Stimulated activated CD4-positive, alpha-beta T cell treated with anti-CD3 and anti-CD28 coated beads, Interleukin-2, amount 100 ng/mL, for 24 hours (primary cell): ENCODE measurements around the gene SLC25A25.

Source experiments
- DNase-seq, 2 donors: peaks; one replicate each; pipeline ENCODE4 v3.0.0-alpha.2; 2020

Gene SLC25A25

DNA sequence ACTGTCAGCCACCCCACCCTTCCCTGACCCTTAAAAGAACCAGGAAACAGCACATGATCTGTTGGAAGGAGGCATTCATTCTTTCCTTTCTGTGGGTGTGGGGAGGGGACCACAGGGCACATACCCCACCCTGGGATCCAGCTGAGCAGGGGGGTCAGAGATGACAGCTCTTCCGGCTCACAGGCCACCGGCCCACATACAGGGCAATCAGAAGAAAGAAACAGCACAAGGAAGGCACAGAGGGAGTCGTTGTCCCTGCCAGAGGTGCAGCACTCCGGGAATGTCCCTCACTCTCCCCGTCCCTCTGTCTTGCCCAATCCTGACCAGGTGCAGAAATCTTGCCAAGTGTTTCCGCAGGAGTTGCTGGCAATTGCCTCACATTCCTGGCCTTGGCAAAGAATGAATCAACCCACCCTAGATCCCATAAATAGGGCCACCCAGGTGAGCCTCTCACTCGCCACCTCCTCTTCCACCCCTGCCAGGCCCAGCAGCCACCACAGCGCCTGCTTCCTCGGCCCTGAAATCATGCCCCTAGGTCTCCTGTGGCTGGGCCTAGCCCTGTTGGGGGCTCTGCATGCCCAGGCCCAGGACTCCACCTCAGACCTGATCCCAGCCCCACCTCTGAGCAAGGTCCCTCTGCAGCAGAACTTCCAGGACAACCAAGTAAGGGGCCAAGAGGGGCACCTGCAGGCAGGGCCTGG lies 81.1 kb downstream of the SLC25A25 start, which contains the start of gene LCN2:
Gene LCN2, plus strand, starts transcription at position 453 of the 701 bp plus-strand sequence. Its CDS starts 73 bp downstream, at position 526.
- no peak for DNase-seq

DNA sequence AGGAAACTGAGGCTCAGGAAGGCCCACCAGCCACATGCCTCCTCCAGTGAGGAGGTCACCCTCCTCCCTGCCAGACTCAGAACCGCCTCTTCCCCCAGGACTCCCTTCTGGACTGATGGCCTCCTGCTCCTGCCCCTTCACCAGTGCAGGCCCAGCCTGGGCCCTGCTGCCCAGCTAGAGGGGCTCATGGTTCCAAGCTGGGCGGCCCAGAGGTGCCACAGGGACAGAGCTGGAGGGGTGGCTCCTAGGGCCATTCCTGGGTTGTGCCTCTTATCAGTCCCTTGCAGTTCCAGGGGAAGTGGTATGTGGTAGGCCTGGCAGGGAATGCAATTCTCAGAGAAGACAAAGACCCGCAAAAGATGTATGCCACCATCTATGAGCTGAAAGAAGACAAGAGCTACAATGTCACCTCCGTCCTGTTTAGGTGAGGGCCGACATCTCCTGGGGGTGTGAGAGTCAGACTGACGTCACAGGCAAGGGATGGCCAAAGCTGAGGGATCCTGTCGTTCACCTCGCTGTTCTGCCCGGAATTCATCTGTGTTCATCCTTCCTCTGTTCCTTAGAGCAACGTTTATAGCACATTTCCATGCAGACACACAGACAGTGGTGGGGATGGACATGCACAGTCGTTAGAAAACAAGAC lies 82.0 kb downstream of the SLC25A25 start:
- no peak for DNase-seq

- no peak for DNase-seq
Measured at GRCh38 chr9:128150594-128151308, 82.7 kb downstream of the SLC25A25 start.

- DNase-seq = no peak
Measured at GRCh38 chr9:128151309-128152132, 83.5 kb downstream of the SLC25A25 start.

- no peak for DNase-seq
Measured at GRCh38 chr9:128152133-128153059, 84.4 kb downstream of the SLC25A25 start.

- DNase-seq = no peak
Measured at GRCh38 chr9:128153060-128153946, 85.3 kb downstream of the SLC25A25 start.

DNA sequence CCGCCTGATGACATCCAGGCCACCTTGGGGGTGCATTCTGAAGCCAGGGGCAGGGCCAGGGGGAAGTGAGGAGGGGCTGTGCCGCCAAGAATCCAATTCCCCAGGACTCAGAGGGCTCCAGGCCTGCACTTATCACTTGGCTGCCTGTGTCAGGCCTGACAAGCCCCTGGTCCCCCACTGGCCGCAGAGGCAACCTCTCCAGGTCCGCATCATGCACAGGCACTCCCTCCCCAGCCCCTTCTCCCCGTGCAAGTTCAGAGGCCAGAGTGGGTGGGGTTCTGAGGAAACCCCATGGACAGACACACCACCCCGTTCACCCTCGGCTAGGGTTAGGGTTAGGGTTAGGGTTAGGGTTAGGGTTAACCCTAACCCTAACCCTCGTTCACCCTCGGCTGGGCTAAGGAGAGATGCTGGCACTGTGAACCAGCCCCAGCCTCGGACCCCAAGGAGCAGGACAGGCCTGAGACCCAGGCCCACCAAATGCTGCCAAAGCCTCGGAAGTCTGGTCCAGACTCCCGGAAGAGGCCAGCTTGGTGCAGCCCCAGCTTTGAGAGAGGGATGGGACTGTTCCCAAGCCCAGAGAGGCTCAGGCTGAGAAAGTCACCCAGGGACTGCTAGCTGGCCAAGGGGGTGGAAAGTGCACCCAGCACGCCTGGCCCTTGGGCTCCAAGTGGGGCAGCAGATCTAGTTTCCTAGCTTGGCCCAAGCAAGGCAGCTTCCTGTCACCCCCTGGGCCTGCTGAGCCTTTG lies 86.1 kb downstream of the SLC25A25 start:
- no peak for DNase-seq

GRCh38 chr9:128155736-128156500 lies 87.9 kb downstream of the SLC25A25 start:
- no peak for DNase-seq
